HepG2 (cell line): ENCODE data around the gene PSMB3. TPM values are rescaled to one million over a fixed set of nuclear protein-coding genes. Genes with fewer than 3 reads are reported as not detected.

Experiments
- FOXA1 ChIP-seq, 2 experiments: fragments of 450-650 bp in 1 of 2; sonication (generic) in 1 of 2; formaldehyde crosslinking in 1 of 2; IDR thresholded peaks; 2 replicates each; pipeline versions ENCODE4 v1.4.0 to v1.6.1; 2016 to 2020; ENCODE audit warnings: missing genetic modification reagents in 1 of 2
- NR3C1 ChIP-seq: sonication (generic); formaldehyde crosslinking; IDR thresholded peaks from 2 replicates; pipeline ENCODE4 v1.4.0; 2020; ENCODE audit warnings: missing genetic modification reagents
- SMAD9 ChIP-seq: sonication (generic); formaldehyde crosslinking; IDR thresholded peaks from 2 replicates; pipeline ENCODE4 v1.5.1; 2020; ENCODE audit warnings: mild to moderate bottlenecking, missing genetic modification reagents
- TARDBP ChIP-seq: sonication (generic); formaldehyde crosslinking; IDR thresholded peaks from 2 replicates; pipeline ENCODE4 v1.8.0; 2022; ENCODE audit warnings: mild to moderate bottlenecking, missing genetic modification reagents
- ZEB1 ChIP-seq: IDR thresholded peaks from 2 replicates; pipeline ENCODE4 v1.6.1; 2012; ENCODE audit warnings: mild to moderate bottlenecking, low read depth, inconsistent platforms; ENCODE audit not compliant: insufficient replicate concordance
- ZNF136 ChIP-seq: sonication (generic); formaldehyde crosslinking; IDR thresholded peaks from 2 replicates; pipeline ENCODE4 v1.8.1; 2022; ENCODE audit warnings: low read depth, mild to moderate bottlenecking, moderate library complexity, missing genetic modification reagents
- ZNF432 ChIP-seq: sonication (generic); formaldehyde crosslinking; IDR thresholded peaks from 2 replicates; pipeline ENCODE4 v1.5.0; 2020; ENCODE audit warnings: missing genetic modification reagents, mild to moderate bottlenecking, borderline replicate concordance
- ZNF556 ChIP-seq: sonication (generic); formaldehyde crosslinking; IDR thresholded peaks from 2 replicates; pipeline ENCODE4 v1.4.0; 2020; ENCODE audit warnings: mild to moderate bottlenecking, missing genetic modification reagents, borderline replicate concordance
- ZSCAN9 ChIP-seq: IDR thresholded peaks from 2 replicates; pipeline ENCODE4 v1.6.1; 2016; ENCODE audit warnings: borderline replicate concordance
- polyA plus RNA-seq, 8 experiments: library from polyadenylated mRNA; depleted of rRNA in 3 of 8; stranded (reverse) in 7 of 8; unstranded in 1 of 8; fragments of >200 nt; fragmentation: Illumina TruSeq in 4 of 8; extraction: Trizol in 4 of 8; gene quantifications; 2 replicates each; pipeline versions ENCODE4 v1.2.1 to v1.2.3, GENCODE V29; 2011 to 2016; ENCODE audit warnings: low read depth in 4 of 8, missing spikeins in 1 of 8, mixed read lengths in 1 of 8; ENCODE audit not compliant: insufficient read depth in 1 of 8
- total RNA-seq, 5 experiments: library from RNA; depleted of rRNA; stranded (reverse); fragments of >200 nt; fragmentation: Illumina TruSeq; extraction: Trizol; gene quantifications; 2 replicates each; pipeline ENCODE4 v1.2.3, GENCODE V29; 2016; ENCODE audit warnings: low read depth in 1 of 5
- TF ChIP-seq, protein P1 (sequence below), 2 experiments: sonication (generic) in 1 of 2; formaldehyde crosslinking in 1 of 2; IDR thresholded peaks; 2 replicates each; pipeline versions ENCODE4 v1.6.1 to v1.9.0; 2014 to 2022; ENCODE audit warnings: antibody characterized with exemption in 1 of 2, borderline replicate concordance in 1 of 2, inconsistent platforms in 1 of 2, low read depth in 1 of 2, missing genetic modification reagents in 1 of 2
- TF ChIP-seq, protein P2 (sequence below), 2 experiments: sonication (generic) in 1 of 2; formaldehyde crosslinking in 1 of 2; IDR thresholded peaks; 2 replicates each; pipeline versions ENCODE4 v1.5.1 to v1.6.1; 2011 to 2020; ENCODE audit warnings: borderline replicate concordance in 1 of 2, low read depth in 1 of 2, low read length in 1 of 2, mild to moderate bottlenecking in 1 of 2, missing genetic modification reagents in 1 of 2, moderate library complexity in 1 of 2
- TF ChIP-seq, protein P3 (sequence below): sonication (generic); formaldehyde crosslinking; IDR thresholded peaks from 2 replicates; pipeline ENCODE4 v1.8.0; 2022; ENCODE audit warnings: missing genetic modification reagents, mild to moderate bottlenecking, moderate library complexity, borderline replicate concordance
- TF ChIP-seq, protein P4 (sequence below): sonication (generic); formaldehyde crosslinking; IDR thresholded peaks from 2 replicates; pipeline ENCODE4 v1.4.0; 2020; ENCODE audit warnings: missing genetic modification reagents

PSMB3 gene
- total and polyA plus RNA-seq, 2 of the 13 experiments (the other 11 are each of a cell fraction or from before 2014, with no cell fraction given), result 366 to 517 TPM

DNA sequence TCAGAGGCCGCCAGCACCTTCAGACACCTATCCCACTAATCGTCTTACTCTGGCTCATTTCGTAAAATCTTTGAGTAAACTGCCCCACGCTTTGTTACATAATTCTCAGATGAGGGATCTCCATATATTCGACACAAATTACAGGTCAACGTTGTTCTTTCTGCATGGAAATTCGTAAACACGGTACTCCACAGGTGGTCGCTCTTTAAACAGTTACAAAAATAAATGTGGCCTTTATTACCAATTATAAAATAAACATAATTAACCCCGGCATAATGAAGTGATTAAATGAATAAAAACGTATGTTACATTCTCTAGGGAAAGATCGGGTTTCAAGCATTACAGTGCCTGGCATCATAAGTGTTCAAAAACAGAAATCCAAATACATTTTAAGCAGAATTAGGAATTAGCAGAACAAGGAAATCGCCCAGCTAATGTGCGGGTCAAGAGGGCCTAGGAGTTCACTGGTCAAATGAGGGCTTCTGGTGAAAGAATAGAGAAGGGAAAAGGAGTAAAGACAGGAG, 47.8 kb downstream of the PSMB3 start (continued):
- TF ChIP-seq, protein P1, sequence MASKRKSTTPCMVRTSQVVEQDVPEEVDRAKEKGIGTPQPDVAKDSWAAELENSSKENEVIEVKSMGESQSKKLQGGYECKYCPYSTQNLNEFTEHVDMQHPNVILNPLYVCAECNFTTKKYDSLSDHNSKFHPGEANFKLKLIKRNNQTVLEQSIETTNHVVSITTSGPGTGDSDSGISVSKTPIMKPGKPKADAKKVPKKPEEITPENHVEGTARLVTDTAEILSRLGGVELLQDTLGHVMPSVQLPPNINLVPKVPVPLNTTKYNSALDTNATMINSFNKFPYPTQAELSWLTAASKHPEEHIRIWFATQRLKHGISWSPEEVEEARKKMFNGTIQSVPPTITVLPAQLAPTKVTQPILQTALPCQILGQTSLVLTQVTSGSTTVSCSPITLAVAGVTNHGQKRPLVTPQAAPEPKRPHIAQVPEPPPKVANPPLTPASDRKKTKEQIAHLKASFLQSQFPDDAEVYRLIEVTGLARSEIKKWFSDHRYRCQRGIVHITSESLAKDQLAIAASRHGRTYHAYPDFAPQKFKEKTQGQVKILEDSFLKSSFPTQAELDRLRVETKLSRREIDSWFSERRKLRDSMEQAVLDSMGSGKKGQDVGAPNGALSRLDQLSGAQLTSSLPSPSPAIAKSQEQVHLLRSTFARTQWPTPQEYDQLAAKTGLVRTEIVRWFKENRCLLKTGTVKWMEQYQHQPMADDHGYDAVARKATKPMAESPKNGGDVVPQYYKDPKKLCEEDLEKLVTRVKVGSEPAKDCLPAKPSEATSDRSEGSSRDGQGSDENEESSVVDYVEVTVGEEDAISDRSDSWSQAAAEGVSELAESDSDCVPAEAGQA (IDR thresholded peaks at IDR 0.05; ENCODE audit: low read depth), result no peak
- TF ChIP-seq, protein P1 (CRISPR knock-in tag; IDR thresholded peaks at IDR 0.05; ENCODE audit: borderline replicate concordance), result 0 out of 2 replicates have a peak, but pooled peaks have one; percentile 9
- TF ChIP-seq, protein P2, sequence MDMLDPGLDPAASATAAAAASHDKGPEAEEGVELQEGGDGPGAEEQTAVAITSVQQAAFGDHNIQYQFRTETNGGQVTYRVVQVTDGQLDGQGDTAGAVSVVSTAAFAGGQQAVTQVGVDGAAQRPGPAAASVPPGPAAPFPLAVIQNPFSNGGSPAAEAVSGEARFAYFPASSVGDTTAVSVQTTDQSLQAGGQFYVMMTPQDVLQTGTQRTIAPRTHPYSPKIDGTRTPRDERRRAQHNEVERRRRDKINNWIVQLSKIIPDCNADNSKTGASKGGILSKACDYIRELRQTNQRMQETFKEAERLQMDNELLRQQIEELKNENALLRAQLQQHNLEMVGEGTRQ (IDR thresholded peaks at IDR 0.05; ENCODE audit: low read depth, low read length), result no peak
- TF ChIP-seq, protein P2 (CRISPR knock-in tag; IDR thresholded peaks at IDR 0.05; ENCODE audit: borderline replicate concordance), result no peak
- TF ChIP-seq ZNF556, result no peak
- peak; percentile 1 for TF ChIP-seq ZEB1
- no peak for TF ChIP-seq ZNF432 (CRISPR knock-in tag)
- TF ChIP-seq, protein P3, sequence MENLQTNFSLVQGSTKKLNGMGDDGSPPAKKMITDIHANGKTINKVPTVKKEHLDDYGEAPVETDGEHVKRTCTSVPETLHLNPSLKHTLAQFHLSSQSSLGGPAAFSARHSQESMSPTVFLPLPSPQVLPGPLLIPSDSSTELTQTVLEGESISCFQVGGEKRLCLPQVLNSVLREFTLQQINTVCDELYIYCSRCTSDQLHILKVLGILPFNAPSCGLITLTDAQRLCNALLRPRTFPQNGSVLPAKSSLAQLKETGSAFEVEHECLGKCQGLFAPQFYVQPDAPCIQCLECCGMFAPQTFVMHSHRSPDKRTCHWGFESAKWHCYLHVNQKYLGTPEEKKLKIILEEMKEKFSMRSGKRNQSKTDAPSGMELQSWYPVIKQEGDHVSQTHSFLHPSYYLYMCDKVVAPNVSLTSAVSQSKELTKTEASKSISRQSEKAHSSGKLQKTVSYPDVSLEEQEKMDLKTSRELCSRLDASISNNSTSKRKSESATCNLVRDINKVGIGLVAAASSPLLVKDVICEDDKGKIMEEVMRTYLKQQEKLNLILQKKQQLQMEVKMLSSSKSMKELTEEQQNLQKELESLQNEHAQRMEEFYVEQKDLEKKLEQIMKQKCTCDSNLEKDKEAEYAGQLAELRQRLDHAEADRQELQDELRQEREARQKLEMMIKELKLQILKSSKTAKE (CRISPR knock-in tag), result no peak
- TF ChIP-seq, protein P4, sequence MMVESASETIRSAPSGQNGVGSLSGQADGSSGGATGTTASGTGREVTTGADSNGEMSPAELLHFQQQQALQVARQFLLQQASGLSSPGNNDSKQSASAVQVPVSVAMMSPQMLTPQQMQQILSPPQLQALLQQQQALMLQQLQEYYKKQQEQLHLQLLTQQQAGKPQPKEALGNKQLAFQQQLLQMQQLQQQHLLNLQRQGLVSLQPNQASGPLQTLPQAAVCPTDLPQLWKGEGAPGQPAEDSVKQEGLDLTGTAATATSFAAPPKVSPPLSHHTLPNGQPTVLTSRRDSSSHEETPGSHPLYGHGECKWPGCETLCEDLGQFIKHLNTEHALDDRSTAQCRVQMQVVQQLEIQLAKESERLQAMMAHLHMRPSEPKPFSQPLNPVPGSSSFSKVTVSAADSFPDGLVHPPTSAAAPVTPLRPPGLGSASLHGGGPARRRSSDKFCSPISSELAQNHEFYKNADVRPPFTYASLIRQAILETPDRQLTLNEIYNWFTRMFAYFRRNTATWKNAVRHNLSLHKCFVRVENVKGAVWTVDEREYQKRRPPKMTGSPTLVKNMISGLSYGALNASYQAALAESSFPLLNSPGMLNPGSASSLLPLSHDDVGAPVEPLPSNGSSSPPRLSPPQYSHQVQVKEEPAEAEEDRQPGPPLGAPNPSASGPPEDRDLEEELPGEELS (CRISPR knock-in tag), result 0 out of 2 replicates have a peak, but pooled peaks have one; percentile 28
- 0 out of 2 replicates have a peak, but pooled peaks have one; percentile 2 for TF ChIP-seq ZSCAN9
- no peak for TF ChIP-seq SMAD9 (CRISPR knock-in tag)
- 0 out of 2 replicates have a peak, but pooled peaks have one; percentile 68 for TF ChIP-seq TARDBP (CRISPR knock-in tag)
- TF ChIP-seq ZNF136 (CRISPR knock-in tag), result no peak
- no peak for TF ChIP-seq NR3C1 (CRISPR knock-in tag)
- no peak for TF ChIP-seq FOXA1 (IDR thresholded peaks at IDR 0.05)
- 0 out of 2 replicates have a peak, but pooled peaks have one; percentile 3 for TF ChIP-seq FOXA1 (CRISPR knock-in tag; IDR thresholded peaks at IDR 0.05)
